NT2/D1 (cell line): ENCODE measurements around the gene UPF2.

Source experiments
- YY1 ChIP-seq: IDR thresholded peaks from 2 replicates; pipeline ENCODE4 v1.6.1; 2011; ENCODE audit not compliant: insufficient read length, insufficient read depth
- ZNF274 ChIP-seq: IDR thresholded peaks from 2 replicates; pipeline ENCODE4 v1.6.1; 2011; ENCODE audit warnings: mild to moderate bottlenecking, low read depth, low read length

- TF ChIP-seq ZNF274: no peak
- TF ChIP-seq YY1: no peak
These were observed 5.9 kb upstream of the UPF2 start for GRCh38 chr10:12048547-12048946.
